ENCODE results near the gene MPST.

Gene MPST

GRCh38 chr22:37009490-37009889, 10.1 kb upstream of the MPST start:
- Histone ChIP-seq H3K27me3 (ENCODE audit: control insufficient read depth, insufficient read depth, low read length) (no peaks in the 10 kb centered on the region), H3K4me1 (ENCODE audit: control insufficient read depth, insufficient read depth, low read length) (peaks cover 43% of the 10 kb centered on the region), H3K4me3 (ENCODE audit: low read length) (no peak overlapping the region)

GRCh38 chr22:37010174-37010573, 9.4 kb upstream of the MPST start:
- H3K27me3 ChIP-seq (ENCODE audit: control insufficient read depth, insufficient read depth, low read length), result no peaks in the 10 kb centered on the region
- H3K36me3 ChIP-seq (ENCODE audit: control insufficient read depth, insufficient read depth, low read length), result no peaks in the 10 kb centered on the region
- no peak overlapping the region for H3K9ac ChIP-seq (ENCODE audit: low read length)
- no peak overlapping the region for H3K4me3 ChIP-seq (ENCODE audit: low read length)
- no peaks in the 10 kb centered on the region for H3K9me3 ChIP-seq (ENCODE audit: control insufficient read depth, low read length)
- H3K4me1 ChIP-seq (ENCODE audit: control insufficient read depth, insufficient read depth, low read length), result peaks cover 50% of the 10 kb centered on the region

More at GRCh38 chr22:37009490-37009889, 10.1 kb upstream of the MPST start:
- Histone ChIP-seq H3K9me3 (ENCODE audit: control insufficient read depth, low read length) (no peaks in the 10 kb centered on the region), H3K9ac (ENCODE audit: low read length) (no peak overlapping the region), H3K36me3 (ENCODE audit: control insufficient read depth, insufficient read depth, low read length) (no peaks in the 10 kb centered on the region)

- Histone ChIP-seq H3K36me3 (ENCODE audit: control insufficient read depth, insufficient read depth, low read length) (no peaks in the 10 kb centered on the region), H3K4me1 (ENCODE audit: control insufficient read depth, insufficient read depth, low read length) (peaks cover 58% of the 10 kb centered on the region), H3K27me3 (ENCODE audit: control insufficient read depth, insufficient read depth, low read length) (no peaks in the 10 kb centered on the region), H3K9me3 (ENCODE audit: control insufficient read depth, low read length) (no peaks in the 10 kb centered on the region), H3K9ac (ENCODE audit: low read length) (no peak overlapping the region), H3K4me3 (ENCODE audit: low read length) (no peak overlapping the region)
These were observed 8.6 kb upstream of the MPST start for GRCh38 chr22:37010976-37011375.

- Histone ChIP-seq H3K4me3 (ENCODE audit: low read length) (no peak overlapping the region), H3K9me3 (ENCODE audit: control insufficient read depth, low read length) (no peaks in the 10 kb centered on the region), H3K4me1 (ENCODE audit: control insufficient read depth, insufficient read depth, low read length) (peaks cover 61% of the 10 kb centered on the region), H3K9ac (ENCODE audit: low read length) (no peak overlapping the region), H3K36me3 (ENCODE audit: control insufficient read depth, insufficient read depth, low read length) (no peaks in the 10 kb centered on the region), H3K27me3 (ENCODE audit: control insufficient read depth, insufficient read depth, low read length) (no peaks in the 10 kb centered on the region)
These were observed 8.1 kb upstream of the MPST start for GRCh38 chr22:37011472-37011871.

GRCh38 chr22:37012262-37012904, 7.2 kb upstream of the MPST start:
- Histone ChIP-seq H3K4me3 (ENCODE audit: low read length) (no peak overlapping the region), H3K4me1 (ENCODE audit: control insufficient read depth, insufficient read depth, low read length) (peaks cover 70% of the 10 kb centered on the region), H3K9me3 (ENCODE audit: control insufficient read depth, low read length) (no peaks in the 10 kb centered on the region), H3K27me3 (ENCODE audit: control insufficient read depth, insufficient read depth, low read length) (no peaks in the 10 kb centered on the region), H3K9ac (ENCODE audit: low read length) (no peak overlapping the region), H3K36me3 (ENCODE audit: control insufficient read depth, insufficient read depth, low read length) (no peaks in the 10 kb centered on the region)

- Histone ChIP-seq H3K36me3 (ENCODE audit: control insufficient read depth, insufficient read depth, low read length) (peaks cover 5% of the 10 kb centered on the region), H3K27me3 (ENCODE audit: control insufficient read depth, insufficient read depth, low read length) (no peaks in the 10 kb centered on the region), H3K4me1 (ENCODE audit: control insufficient read depth, insufficient read depth, low read length) (peaks cover 72% of the 10 kb centered on the region), H3K9ac (ENCODE audit: low read length) (no peak overlapping the region), H3K4me3 (ENCODE audit: low read length) (no peak overlapping the region), H3K9me3 (ENCODE audit: control insufficient read depth, low read length) (no peaks in the 10 kb centered on the region)
These were observed 6.6 kb upstream of the MPST start for GRCh38 chr22:37012956-37013355.

- H3K4me1 ChIP-seq (ENCODE audit: control insufficient read depth, insufficient read depth, low read length), result peaks cover 80% of the 10 kb centered on the region
- no peaks in the 10 kb centered on the region for H3K27me3 ChIP-seq (ENCODE audit: control insufficient read depth, insufficient read depth, low read length)
- no peak overlapping the region for H3K4me3 ChIP-seq (ENCODE audit: low read length)
- H3K36me3 ChIP-seq (ENCODE audit: control insufficient read depth, insufficient read depth, low read length), result peaks cover 5% of the 10 kb centered on the region
- peak overlapping the region; percentile 44 for H3K9ac ChIP-seq (ENCODE audit: low read length)
- no peaks in the 10 kb centered on the region for H3K9me3 ChIP-seq (ENCODE audit: control insufficient read depth, low read length)
These were observed 5.1 kb upstream of the MPST start for GRCh38 chr22:37014415-37014806.

GRCh38 chr22:37014835-37015586, 4.5 kb upstream of the MPST start:
- no peaks in the 10 kb centered on the region for H3K9me3 ChIP-seq (ENCODE audit: control insufficient read depth, low read length)
- H3K36me3 ChIP-seq (ENCODE audit: control insufficient read depth, insufficient read depth, low read length), result peaks cover 5% of the 10 kb centered on the region
- no peak overlapping the region for H3K4me3 ChIP-seq (ENCODE audit: low read length)
- H3K4me1 ChIP-seq (ENCODE audit: control insufficient read depth, insufficient read depth, low read length), result peaks cover 78% of the 10 kb centered on the region
- no peaks in the 10 kb centered on the region for H3K27me3 ChIP-seq (ENCODE audit: control insufficient read depth, insufficient read depth, low read length)
- peak overlapping the region; percentile 44 for H3K9ac ChIP-seq (ENCODE audit: low read length)

- Histone ChIP-seq H3K4me1 (ENCODE audit: control insufficient read depth, insufficient read depth, low read length) (peaks cover 78% of the 10 kb centered on the region), H3K9ac (ENCODE audit: low read length) (peak overlapping the region; percentile 44), H3K36me3 (ENCODE audit: control insufficient read depth, insufficient read depth, low read length) (peaks cover 5% of the 10 kb centered on the region), H3K27me3 (ENCODE audit: control insufficient read depth, insufficient read depth, low read length) (no peaks in the 10 kb centered on the region), H3K9me3 (ENCODE audit: control insufficient read depth, low read length) (no peaks in the 10 kb centered on the region), H3K4me3 (ENCODE audit: low read length) (no peak overlapping the region)
These were observed 4.0 kb upstream of the MPST start for GRCh38 chr22:37015587-37015878.

- Histone ChIP-seq H3K27me3 (ENCODE audit: control insufficient read depth, insufficient read depth, low read length) (no peaks in the 10 kb centered on the region), H3K4me3 (ENCODE audit: low read length) (no peak overlapping the region), H3K4me1 (ENCODE audit: control insufficient read depth, insufficient read depth, low read length) (peaks cover 83% of the 10 kb centered on the region), H3K36me3 (ENCODE audit: control insufficient read depth, insufficient read depth, low read length) (peaks cover 5% of the 10 kb centered on the region), H3K9me3 (ENCODE audit: control insufficient read depth, low read length) (no peaks in the 10 kb centered on the region), H3K9ac (ENCODE audit: low read length) (peak overlapping the region; percentile 85)
These were observed 3.2 kb upstream of the MPST start for GRCh38 chr22:37016134-37016910.

GRCh38 chr22:37017356-37017755, 2.2 kb upstream of the MPST start:
- H3K4me3 ChIP-seq (ENCODE audit: low read length), result peak overlapping the region; percentile 71
- peak overlapping the region; percentile 85 for H3K9ac ChIP-seq (ENCODE audit: low read length)
- no peaks in the 10 kb centered on the region for H3K9me3 ChIP-seq (ENCODE audit: control insufficient read depth, low read length)
- H3K27me3 ChIP-seq (ENCODE audit: control insufficient read depth, insufficient read depth, low read length), result no peaks in the 10 kb centered on the region
- peaks cover 5% of the 10 kb centered on the region for H3K36me3 ChIP-seq (ENCODE audit: control insufficient read depth, insufficient read depth, low read length)
- H3K4me1 ChIP-seq (ENCODE audit: control insufficient read depth, insufficient read depth, low read length), result peaks cover 83% of the 10 kb centered on the region
